DOHH2 (cell line): ENCODE measurements around the gene ITIH2.

Experiments used
- EZH2phosphoT487 ChIP-seq: fragments of 200-600 bp; sonication (generic); IDR thresholded peaks from 2 replicates; pipeline ENCODE4 v1.6.1; 2017; ENCODE audit warnings: borderline replicate concordance, mild to moderate bottlenecking, antibody characterized with exemption, low read length, moderate library complexity, mixed read lengths
- TF ChIP-seq, protein P1 (sequence below): fragments of 200-600 bp; sonication (generic); IDR thresholded peaks from one replicate; pipeline ENCODE4 v1.5.1; 2014; ENCODE audit warnings: antibody characterized with exemption, mild to moderate bottlenecking, low read depth, low read length; ENCODE audit not compliant: poor library complexity, severe bottlenecking

DNA sequence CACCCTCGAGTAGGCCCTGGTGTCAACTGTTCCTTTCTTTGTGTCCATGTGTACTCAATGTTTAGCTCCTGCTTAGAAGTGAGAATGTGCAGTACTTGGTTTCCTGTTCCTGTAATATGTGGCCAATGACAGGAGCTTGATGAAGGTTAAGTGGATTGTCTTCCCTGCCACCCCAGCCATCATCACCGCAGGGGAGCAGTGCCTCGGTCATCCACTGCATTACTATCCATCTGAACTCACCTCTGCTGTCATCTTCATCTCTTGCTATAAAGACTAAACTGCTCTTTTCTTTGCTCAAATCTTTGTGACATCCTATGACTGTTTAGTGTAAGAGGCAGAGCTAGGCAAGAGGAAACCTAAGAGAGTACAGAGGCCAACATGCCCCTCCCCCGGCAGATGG, 15.6 kb downstream of the ITIH2 start:
- TF ChIP-seq, protein P1, sequence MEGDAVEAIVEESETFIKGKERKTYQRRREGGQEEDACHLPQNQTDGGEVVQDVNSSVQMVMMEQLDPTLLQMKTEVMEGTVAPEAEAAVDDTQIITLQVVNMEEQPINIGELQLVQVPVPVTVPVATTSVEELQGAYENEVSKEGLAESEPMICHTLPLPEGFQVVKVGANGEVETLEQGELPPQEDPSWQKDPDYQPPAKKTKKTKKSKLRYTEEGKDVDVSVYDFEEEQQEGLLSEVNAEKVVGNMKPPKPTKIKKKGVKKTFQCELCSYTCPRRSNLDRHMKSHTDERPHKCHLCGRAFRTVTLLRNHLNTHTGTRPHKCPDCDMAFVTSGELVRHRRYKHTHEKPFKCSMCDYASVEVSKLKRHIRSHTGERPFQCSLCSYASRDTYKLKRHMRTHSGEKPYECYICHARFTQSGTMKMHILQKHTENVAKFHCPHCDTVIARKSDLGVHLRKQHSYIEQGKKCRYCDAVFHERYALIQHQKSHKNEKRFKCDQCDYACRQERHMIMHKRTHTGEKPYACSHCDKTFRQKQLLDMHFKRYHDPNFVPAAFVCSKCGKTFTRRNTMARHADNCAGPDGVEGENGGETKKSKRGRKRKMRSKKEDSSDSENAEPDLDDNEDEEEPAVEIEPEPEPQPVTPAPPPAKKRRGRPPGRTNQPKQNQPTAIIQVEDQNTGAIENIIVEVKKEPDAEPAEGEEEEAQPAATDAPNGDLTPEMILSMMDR: no peak
- no peak for TF ChIP-seq EZH2phosphoT487
